Liver (tissue), 9 donors: Measurements from ENCODE around the gene MYO1B. TPM values are rescaled to one million over a fixed set of nuclear protein-coding genes. Genes with fewer than 3 reads are reported as not detected.

Experiments used
- DNase-seq: peaks from one replicate; pipeline ENCODE4 v3.0.0-alpha.2; 2017; ENCODE audit warnings: low spot score
- H3K27ac ChIP-seq, 2 donors: one replicate each; pipeline ENCODE4 v1.7.0; 2013; ENCODE audit warnings: inconsistent platforms in 2 of 2, low read length in 2 of 2, control low read depth in 1 of 2, low read depth in 1 of 2, mild to moderate bottlenecking in 1 of 2
- H3K27me3 ChIP-seq, 4 donors: one replicate each; pipeline versions ENCODE4 v1.6.1 to v1.7.0; 2013; ENCODE audit warnings: low read length in 3 of 4, inconsistent platforms in 1 of 4, mild to moderate bottlenecking in 1 of 4, moderate library complexity in 1 of 4; ENCODE audit not compliant: control insufficient read depth in 4 of 4, insufficient read depth in 4 of 4
- H3K36me3 ChIP-seq, 4 donors: one replicate each; pipeline versions ENCODE4 v1.6.1 to v1.7.0; 2013; ENCODE audit warnings: low read length in 3 of 4, mild to moderate bottlenecking in 3 of 4, low read depth in 1 of 4, moderate library complexity in 1 of 4; ENCODE audit not compliant: control insufficient read depth in 4 of 4, insufficient read depth in 3 of 4
- H3K4me1 ChIP-seq, 4 donors: one replicate each; pipeline versions ENCODE4 v1.6.1 to v1.7.0; 2013; ENCODE audit warnings: low read length in 3 of 4, mild to moderate bottlenecking in 3 of 4, moderate library complexity in 1 of 4; ENCODE audit not compliant: control insufficient read depth in 4 of 4, insufficient read depth in 4 of 4
- H3K4me3 ChIP-seq, 3 donors: one replicate each; pipeline versions ENCODE4 v1.6.1 to v1.7.0; 2013; ENCODE audit warnings: low read length in 3 of 3, control low read depth in 1 of 3, low read depth in 1 of 3, mild to moderate bottlenecking in 1 of 3
- H3K9ac ChIP-seq, 2 donors: one replicate each; pipeline ENCODE4 v1.7.0; 2013; ENCODE audit warnings: low read length in 2 of 2, mild to moderate bottlenecking in 2 of 2, moderate library complexity in 2 of 2, control low read depth in 1 of 2, low read depth in 1 of 2
- H3K9me3 ChIP-seq, 4 donors: one replicate each; pipeline versions ENCODE4 v1.6.1 to v1.7.0; 2013; ENCODE audit warnings: low read length in 3 of 4; ENCODE audit not compliant: control insufficient read depth in 4 of 4
- ATF3 ChIP-seq: IDR thresholded peaks from 2 replicates; pipeline ENCODE4 v1.6.1; 2016; ENCODE audit warnings: antibody characterized with exemption
- CTCF ChIP-seq: fragments of 150-350 bp; IDR thresholded peaks from 2 replicates; pipeline ENCODE4 v1.5.1; 2017; ENCODE audit warnings: improper control_type of control experiment, low read depth, low read length; ENCODE audit not compliant: missing input control
- EGR1 ChIP-seq, 2 donors: IDR thresholded peaks; 2 replicates each; pipeline ENCODE4 v1.6.1; 2016 to 2018; ENCODE audit warnings: antibody characterized with exemption in 2 of 2, low read depth in 2 of 2
- FOXA1 ChIP-seq: IDR thresholded peaks from 2 replicates; pipeline ENCODE4 v1.6.1; 2016; ENCODE audit warnings: antibody characterized with exemption
- FOXA2 ChIP-seq: IDR thresholded peaks from 2 replicates; pipeline ENCODE4 v1.6.1; 2016; ENCODE audit warnings: antibody characterized with exemption
- GABPA ChIP-seq, 2 donors: IDR thresholded peaks in 1 of 2; conservative IDR thresholded peaks in 1 of 2; 2 replicates each; pipeline ENCODE4 v1.6.1; 2016; ENCODE audit warnings: antibody characterized with exemption in 2 of 2, mild to moderate bottlenecking in 1 of 2, moderate library complexity in 1 of 2
- HNF4A ChIP-seq, 2 donors: conservative IDR thresholded peaks; 2 replicates each; pipeline ENCODE4 v1.6.1; 2016; ENCODE audit warnings: antibody characterized with exemption in 2 of 2, mild to moderate bottlenecking in 2 of 2
- HNF4G ChIP-seq: IDR thresholded peaks from 2 replicates; pipeline ENCODE4 v1.6.1; 2016; ENCODE audit warnings: antibody characterized with exemption
- JUND ChIP-seq, 2 donors: IDR thresholded peaks; 2 replicates each; pipeline ENCODE4 v1.6.1; 2016; ENCODE audit warnings: antibody characterized with exemption in 2 of 2
- MAX ChIP-seq: IDR thresholded peaks from 2 replicates; pipeline ENCODE4 v1.6.1; 2016; ENCODE audit warnings: antibody characterized with exemption
- NR2F2 ChIP-seq: IDR thresholded peaks from 2 replicates; pipeline ENCODE4 v1.6.1; 2016; ENCODE audit warnings: antibody characterized with exemption
- RAD21 ChIP-seq, 2 donors: IDR thresholded peaks; 2 replicates each; pipeline ENCODE4 v1.6.1; 2016; ENCODE audit warnings: antibody characterized with exemption in 2 of 2, mild to moderate bottlenecking in 2 of 2
- REST ChIP-seq: IDR thresholded peaks from 2 replicates; pipeline ENCODE4 v1.6.1; 2016; ENCODE audit warnings: antibody characterized with exemption, mild to moderate bottlenecking
- RXRA ChIP-seq, 2 donors: IDR thresholded peaks; 2 replicates each; pipeline ENCODE4 v1.6.1; 2017 to 2018; ENCODE audit warnings: antibody characterized with exemption in 2 of 2, mild to moderate bottlenecking in 1 of 2
- TAF1 ChIP-seq: conservative IDR thresholded peaks from 2 replicates; pipeline ENCODE4 v1.6.1; 2016; ENCODE audit warnings: antibody characterized with exemption, mild to moderate bottlenecking
- YY1 ChIP-seq: IDR thresholded peaks from 2 replicates; pipeline ENCODE4 v1.6.1; 2016; ENCODE audit warnings: antibody characterized with exemption, mild to moderate bottlenecking
- ZBTB33 ChIP-seq: IDR thresholded peaks from 2 replicates; pipeline ENCODE4 v1.6.1; 2016; ENCODE audit warnings: antibody characterized with exemption
- WGBS: extraction: QIAGEN DNeasy Blood & Tissue Kit; methylation state at CpG from one replicate; pipeline ENCODE4 v1.1.7; 2013; 5-methylcytosine and 5-hydroxymethylcytosine counted together
- polyA plus RNA-seq, 2 donors: library from polyadenylated mRNA; stranded (reverse) in 1 of 2; unstranded in 1 of 2; fragments of 200-250 nt in 1 of 2; fragments of >200 nt in 1 of 2; fragmentation: Nextera tagmentation in 1 of 2; extraction: Ambion mirVana in 1 of 2; gene quantifications; one replicate each; pipeline versions ENCODE4 v1.2.1 to v1.2.3, GENCODE V29; 2013 to 2015
- total RNA-seq, 2 donors: library from RNA; depleted of rRNA; stranded (reverse); fragments of >200 nt; gene quantifications; one replicate each; pipeline ENCODE4 v1.2.3, GENCODE V29; 2014
- donor health status: healthy.
- donor health status: healthy.
- donor health status: healthy.
- donor health status: healthy.
- donor health status: healthy.

MYO1B gene
- total and polyA plus RNA-seq, 4 donors, result 66.5 to 434 (median 117) TPM

GRCh38 chr2:191415858-191416257, 170.7 kb downstream of the MYO1B start:
- DNase-seq, result no peak
- no peaks in the 10 kb centered on the region for H3K27me3 ChIP-seq
- peaks cover 3 to 29% (median 13%) of the 10 kb centered on the region in 4 donors for H3K4me1 ChIP-seq
- 49% methylated on average over 5 of the region's 5 CpGs for WGBS
- H3K4me3 ChIP-seq, result no peak overlapping the region
- H3K9me3 ChIP-seq, result no peaks in the 10 kb centered on the region
- peak overlapping the region in 1 of 2 donors; percentile 8 for H3K27ac ChIP-seq
- peaks cover 4 to 58% (median 38%) of the 10 kb centered on the region in 4 donors for H3K36me3 ChIP-seq
- no peak overlapping the region for H3K9ac ChIP-seq
- no peak for TF ChIP-seq GABPA (IDR thresholded peaks at IDR 0.05 in 1 of 2, conservative IDR thresholded peaks at IDR 0.05 in 1 of 2)
- TF ChIP-seq EGR1 (IDR thresholded peaks at IDR 0.05; ENCODE audit: low read depth in 2 of 2), result no peak
- TF ChIP-seq YY1, result peak; percentile 20
- no peak for TF ChIP-seq TAF1

GRCh38 chr2:191417746-191418145, 172.5 kb downstream of the MYO1B start:
- no peak overlapping the region for H3K9ac ChIP-seq
- no peak for TF ChIP-seq MAX
- TF ChIP-seq REST, result no peak
- no peak for TF ChIP-seq FOXA1
- TF ChIP-seq RAD21 (IDR thresholded peaks at IDR 0.05), result no peak
- TF ChIP-seq YY1, result no peak
- TF ChIP-seq GABPA (IDR thresholded peaks at IDR 0.05 in 1 of 2, conservative IDR thresholded peaks at IDR 0.05 in 1 of 2), result no peak
- TF ChIP-seq CTCF, result no peak
- TF ChIP-seq FOXA2, result no peak
- H3K27me3 ChIP-seq, result no peaks in the 10 kb centered on the region
- no peak overlapping the region for H3K4me3 ChIP-seq
- no peaks in the 10 kb centered on the region for H3K9me3 ChIP-seq
- 67% methylated on average over 7 of the region's 7 CpGs for WGBS
- peaks cover 4 to 47% (median 32%) of the 10 kb centered on the region in 4 donors for H3K36me3 ChIP-seq
- H3K4me1 ChIP-seq, result peaks cover 3 to 29% (median 13%) of the 10 kb centered on the region in 4 donors
- peak overlapping the region; percentile 9 to 45 for H3K27ac ChIP-seq
- no peak for DNase-seq

GRCh38 chr2:191421950-191422349, 176.7 kb downstream of the MYO1B start:
- 93% methylated on average over 2 of the region's 2 CpGs for WGBS
- Histone ChIP-seq H3K27ac (no peak overlapping the region), H3K36me3 (peaks cover 5 to 37% (median 29%) of the 10 kb centered on the region in 4 donors), H3K4me3 (no peak overlapping the region), H3K4me1 (peaks cover 3 to 13% (median 6%) of the 10 kb centered on the region in 4 donors), H3K27me3 (no peaks in the 10 kb centered on the region), H3K9ac (no peak overlapping the region), H3K9me3 (no peaks in the 10 kb centered on the region)
- no peak for DNase-seq
- no peak for TF ChIP-seq YY1
- TF ChIP-seq RXRA (IDR thresholded peaks at IDR 0.05), result no peak
- TF ChIP-seq ATF3, result no peak
- TF ChIP-seq FOXA1, result no peak
- no peak for TF ChIP-seq CTCF
- no peak for TF ChIP-seq HNF4G
- no peak for TF ChIP-seq GABPA (IDR thresholded peaks at IDR 0.05 in 1 of 2, conservative IDR thresholded peaks at IDR 0.05 in 1 of 2)
- TF ChIP-seq RAD21 (IDR thresholded peaks at IDR 0.05), result no peak
- TF ChIP-seq HNF4A (conservative IDR thresholded peaks at IDR 0.05), result no peak
- TF ChIP-seq NR2F2, result no peak
- no peak for TF ChIP-seq EGR1 (IDR thresholded peaks at IDR 0.05; ENCODE audit: low read depth in 2 of 2)
- TF ChIP-seq ZBTB33, result no peak
- TF ChIP-seq TAF1, result no peak
- TF ChIP-seq JUND (IDR thresholded peaks at IDR 0.05), result no peak
- TF ChIP-seq MAX, result no peak
